Dendritic cell treated with granulocyte-macrophage colony-stimulating factor and Interleukin-4, amounts not matched to agents 40 ng/mL and 50 ng/mL, for 4 days (primary cell): ENCODE data around the gene BTNL3.

Source experiments
- H3K27ac Mint-ChIP-seq: one replicate; pipeline ENCODE4 v1.8.0; 2022; ENCODE audit warnings: mild to moderate bottlenecking, mixed read lengths
- H3K27me3 Mint-ChIP-seq: one replicate; pipeline ENCODE4 v1.8.0; 2022; ENCODE audit warnings: mild to moderate bottlenecking, mixed read lengths
- H3K36me3 Mint-ChIP-seq: one replicate; pipeline ENCODE4 v1.8.0; 2022; ENCODE audit warnings: low read depth, mixed read lengths
- H3K4me1 Mint-ChIP-seq: one replicate; pipeline ENCODE4 v1.8.0; 2022; ENCODE audit warnings: low read depth, mixed read lengths
- H3K4me3 Mint-ChIP-seq: one replicate; pipeline ENCODE4 v1.8.0; 2022; ENCODE audit warnings: mild to moderate bottlenecking, moderate library complexity, mixed read lengths
- H3K9me3 Mint-ChIP-seq: one replicate; pipeline ENCODE4 v1.8.0; 2022; ENCODE audit warnings: mixed read lengths
- intact Hi-C: fragments of 100-400 bp; cut with micrococcal nuclease; formaldehyde crosslinking; loops from one replicate; pipeline ENCODE4 v1.15.0; 2022

BTNL3 gene

GRCh38 chr5:181035991-181036815 lies 47.6 kb downstream of the BTNL3 start:
- Mint-ChIP-seq H3K27me3 (peaks cover 19% of the 10 kb centered on the region), H3K4me3 (no peak overlapping the region), H3K4me1 (no peaks in the 10 kb centered on the region), H3K27ac (no peak overlapping the region), H3K36me3 (no peaks in the 10 kb centered on the region), H3K9me3 (peaks cover 5% of the 10 kb centered on the region)
- intact Hi-C loops = no loop called here

- Mint-ChIP-seq H3K36me3 (no peaks in the 10 kb centered on the region), H3K4me3 (no peak overlapping the region), H3K27me3 (peaks cover 17% of the 10 kb centered on the region), H3K4me1 (no peaks in the 10 kb centered on the region), H3K9me3 (peaks cover 5% of the 10 kb centered on the region), H3K27ac (no peak overlapping the region)
- intact Hi-C loops = no loop called here
Observed at GRCh38 chr5:181036816-181037364, 48.2 kb downstream of the BTNL3 start.

- Mint-ChIP-seq H3K27me3 (peaks cover 20% of the 10 kb centered on the region), H3K27ac (no peak overlapping the region), H3K36me3 (no peaks in the 10 kb centered on the region), H3K4me3 (no peak overlapping the region), H3K9me3 (no peaks in the 10 kb centered on the region), H3K4me1 (no peaks in the 10 kb centered on the region)
- intact Hi-C loops = no loop called here
Observed at GRCh38 chr5:181037365-181037861, 48.8 kb downstream of the BTNL3 start.

- no peak overlapping the region for H3K4me3 Mint-ChIP-seq
- intact Hi-C loops = no loop called here
- no peak overlapping the region for H3K27ac Mint-ChIP-seq
- no peaks in the 10 kb centered on the region for H3K36me3 Mint-ChIP-seq
- no peaks in the 10 kb centered on the region for H3K9me3 Mint-ChIP-seq
- H3K4me1 Mint-ChIP-seq = no peaks in the 10 kb centered on the region
- H3K27me3 Mint-ChIP-seq = peaks cover 25% of the 10 kb centered on the region
Observed at GRCh38 chr5:181039471-181039870, 50.8 kb downstream of the BTNL3 start.

GRCh38 chr5:181039931-181040630 lies 51.4 kb downstream of the BTNL3 start, which contains the start of gene BTNL9:
Gene BTNL9 (plus strand): TSS chr5:181040266. CDS start chr5:181045490, 5,224 bp downstream.
- Mint-ChIP-seq H3K27me3 (peaks cover 25% of the 10 kb centered on the region), H3K4me3 (no peak within 1 kb of the TSS)
- intact Hi-C loops = no loop called here

GRCh38 chr5:181040631-181040945 lies 51.9 kb downstream of the BTNL3 start:
- intact Hi-C loops = no loop called here
- no peaks in the 10 kb centered on the region for H3K9me3 Mint-ChIP-seq
- no peaks in the 10 kb centered on the region for H3K4me1 Mint-ChIP-seq
- H3K27me3 Mint-ChIP-seq = peaks cover 25% of the 10 kb centered on the region
- no peaks in the 10 kb centered on the region for H3K36me3 Mint-ChIP-seq
- no peak overlapping the region for H3K4me3 Mint-ChIP-seq
- H3K27ac Mint-ChIP-seq = no peak overlapping the region

More at GRCh38 chr5:181039931-181040630, 51.4 kb downstream of the BTNL3 start, which contains the start of gene BTNL9:
- Mint-ChIP-seq H3K36me3 (no peaks in the 10 kb centered on the region), H3K9me3 (no peaks in the 10 kb centered on the region), H3K4me1 (no peaks in the 10 kb centered on the region), H3K27ac (no peak within 1 kb of the TSS)

- H3K4me3 Mint-ChIP-seq = no peak overlapping the region
- H3K27ac Mint-ChIP-seq = no peak overlapping the region
- intact Hi-C loops = no loop called here
- H3K27me3 Mint-ChIP-seq = peaks cover 25% of the 10 kb centered on the region
- H3K36me3 Mint-ChIP-seq = no peaks in the 10 kb centered on the region
- H3K9me3 Mint-ChIP-seq = no peaks in the 10 kb centered on the region
- no peaks in the 10 kb centered on the region for H3K4me1 Mint-ChIP-seq
Observed at GRCh38 chr5:181041043-181041442, 52.4 kb downstream of the BTNL3 start.

GRCh38 chr5:181042036-181042713 lies 53.5 kb downstream of the BTNL3 start:
- intact Hi-C loops = no loop called here
- Mint-ChIP-seq H3K4me1 (no peaks in the 10 kb centered on the region), H3K36me3 (no peaks in the 10 kb centered on the region), H3K27me3 (peaks cover 25% of the 10 kb centered on the region), H3K4me3 (no peak overlapping the region), H3K9me3 (no peaks in the 10 kb centered on the region), H3K27ac (no peak overlapping the region)

GRCh38 chr5:181042722-181043121 lies 54.1 kb downstream of the BTNL3 start:
- Mint-ChIP-seq H3K9me3 (no peaks in the 10 kb centered on the region), H3K27ac (no peak overlapping the region), H3K27me3 (peaks cover 26% of the 10 kb centered on the region), H3K4me1 (no peaks in the 10 kb centered on the region), H3K36me3 (no peaks in the 10 kb centered on the region), H3K4me3 (no peak overlapping the region)
- intact Hi-C loops = no loop called here

- H3K27me3 Mint-ChIP-seq = peaks cover 29% of the 10 kb centered on the region
- no peaks in the 10 kb centered on the region for H3K4me1 Mint-ChIP-seq
- no peaks in the 10 kb centered on the region for H3K9me3 Mint-ChIP-seq
- H3K4me3 Mint-ChIP-seq = no peak overlapping the region
- intact Hi-C loops = no loop called here
- H3K36me3 Mint-ChIP-seq = no peaks in the 10 kb centered on the region
- H3K27ac Mint-ChIP-seq = no peak overlapping the region
Observed at GRCh38 chr5:181043285-181044092, 54.8 kb downstream of the BTNL3 start.

GRCh38 chr5:181044093-181044599 lies 55.5 kb downstream of the BTNL3 start:
- Mint-ChIP-seq H3K4me3 (no peak overlapping the region), H3K4me1 (no peaks in the 10 kb centered on the region), H3K36me3 (no peaks in the 10 kb centered on the region), H3K27ac (no peak overlapping the region), H3K27me3 (peaks cover 30% of the 10 kb centered on the region), H3K9me3 (no peaks in the 10 kb centered on the region)
- intact Hi-C loops = no loop called here

GRCh38 chr5:181044662-181045305 lies 56.1 kb downstream of the BTNL3 start:
- H3K27ac Mint-ChIP-seq = no peak overlapping the region
- no peak overlapping the region for H3K4me3 Mint-ChIP-seq
- H3K27me3 Mint-ChIP-seq = peaks cover 34% of the 10 kb centered on the region
- no peaks in the 10 kb centered on the region for H3K9me3 Mint-ChIP-seq
- H3K36me3 Mint-ChIP-seq = no peaks in the 10 kb centered on the region
- no peaks in the 10 kb centered on the region for H3K4me1 Mint-ChIP-seq
- intact Hi-C loops = no loop called here

- Mint-ChIP-seq H3K4me3 (no peak overlapping the region), H3K4me1 (no peaks in the 10 kb centered on the region), H3K27ac (no peak overlapping the region), H3K9me3 (no peaks in the 10 kb centered on the region), H3K36me3 (no peaks in the 10 kb centered on the region), H3K27me3 (peaks cover 35% of the 10 kb centered on the region)
- intact Hi-C loops = no loop called here
Observed at GRCh38 chr5:181045316-181045715, 56.7 kb downstream of the BTNL3 start.
